DMS53 (cell line): ENCODE results near the gene SLC39A12.
"Not testable (repeated sequence)": the region's sequence is repeated elsewhere in the genome, so short reads cannot be mapped to it uniquely, and the experiment has no call there.

Source experiments
- DNase-seq: peaks from one replicate; lab custom pipeline; 2025; lab: John Stamatoyannopoulos, UW

Gene SLC39A12

GRCh38 chr10:17951868-17952371 is at the start of gene SLC39A12:
Gene SLC39A12, plus strand, starts transcription at chr10:17951918. Its CDS starts 1,359 bp downstream, at chr10:17953277.
- no peak for DNase-seq

DNA sequence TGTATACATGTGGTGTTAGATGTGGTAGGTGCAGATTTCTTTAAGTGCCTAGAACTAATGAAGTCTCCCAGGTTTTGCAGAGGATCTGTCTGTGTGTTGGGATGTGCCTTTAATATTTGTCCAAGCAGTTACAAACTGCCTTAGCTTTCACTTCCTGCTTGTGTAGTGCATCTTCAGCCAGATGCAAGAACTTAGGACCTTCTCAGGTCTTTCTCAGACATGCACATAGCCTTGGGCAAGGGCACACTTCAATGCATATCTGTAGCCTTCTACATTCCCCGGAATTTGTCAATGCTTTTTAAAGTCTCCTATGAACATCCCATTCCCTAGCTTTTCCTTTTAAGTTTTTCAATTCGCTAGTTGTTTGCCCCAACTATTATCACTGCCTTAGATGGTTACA is 47.2 kb upstream of the SLC39A12 start:
- DNase-seq, result peak; percentile 39

- no peak for DNase-seq
Measured at GRCh38 chr10:17905491-17905890, 46.2 kb upstream of the SLC39A12 start.

DNA sequence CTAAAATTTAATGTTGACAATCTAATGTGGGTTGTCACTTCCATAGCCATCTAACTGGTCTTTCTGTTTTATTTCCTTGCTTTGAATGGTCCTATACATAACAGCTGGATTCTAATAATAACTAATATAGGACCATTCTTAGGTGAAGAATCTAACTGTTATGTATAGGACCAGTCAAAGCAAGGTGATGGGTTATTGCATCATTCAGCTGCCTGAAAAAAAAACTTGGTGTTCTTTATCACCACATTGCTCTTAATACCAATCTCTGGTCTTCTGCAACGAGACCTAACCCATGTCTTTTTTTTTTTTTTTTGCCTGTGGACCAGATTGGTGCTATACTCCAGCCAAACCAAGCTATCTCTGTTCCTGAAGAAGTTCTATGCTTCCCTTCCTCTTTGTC is 45.7 kb upstream of the SLC39A12 start:
- no peak for DNase-seq

DNA sequence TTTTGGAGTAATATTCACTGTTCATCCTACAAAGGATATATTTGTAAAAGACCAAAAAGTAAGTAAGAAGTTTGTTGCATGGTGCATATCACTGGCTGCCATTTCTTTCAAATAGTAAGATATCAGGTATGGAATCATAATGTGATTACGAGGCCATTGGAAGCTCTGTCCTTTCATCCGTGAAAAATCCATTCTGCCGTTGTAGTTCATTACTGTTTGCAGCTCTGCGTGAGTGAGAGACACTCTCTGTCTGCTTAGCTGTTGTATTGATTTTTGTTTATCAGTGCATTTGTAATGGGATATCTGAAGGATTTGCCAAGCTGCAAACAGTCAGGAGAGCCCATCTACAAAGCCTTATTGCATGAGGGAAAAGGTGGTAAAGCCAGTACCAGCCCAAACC is 44.1 kb upstream of the SLC39A12 start:
- no peak for DNase-seq

DNA sequence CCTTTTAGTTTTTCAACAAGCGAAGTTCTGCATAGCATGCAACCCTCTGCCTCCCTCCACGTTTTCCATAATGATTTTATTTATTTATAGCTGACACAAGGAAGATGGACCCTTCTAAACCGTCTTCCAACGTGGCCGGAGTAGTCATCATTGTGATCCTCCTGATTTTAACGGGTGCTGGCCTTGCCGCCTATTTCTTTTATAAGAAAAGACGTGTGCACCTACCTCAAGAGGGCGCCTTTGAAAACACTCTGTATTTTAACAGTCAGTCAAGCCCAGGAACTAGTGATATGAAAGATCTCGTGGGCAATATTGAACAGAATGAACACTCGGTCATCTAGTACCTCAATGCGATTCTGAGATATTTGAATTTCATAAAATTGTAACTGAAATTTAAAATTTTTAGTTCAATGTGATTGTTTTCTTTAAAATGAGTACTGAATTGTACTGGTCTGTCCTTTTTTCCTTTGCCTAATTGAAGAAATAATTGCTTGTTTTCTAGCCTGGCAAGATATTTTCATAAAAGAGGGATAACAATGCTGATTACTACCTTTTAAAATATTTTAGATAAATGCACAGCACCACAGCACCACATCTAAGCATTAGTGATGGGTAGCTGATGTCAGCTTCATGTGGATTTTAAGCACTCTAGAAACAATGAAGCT is 41.5 kb upstream of the SLC39A12 start:
- DNase-seq, result peak; percentile 88

- no peak for DNase-seq
Measured at GRCh38 chr10:17912754-17913153, 39.0 kb upstream of the SLC39A12 start.

- no peak for DNase-seq
Measured at GRCh38 chr10:17913604-17914003, 38.1 kb upstream of the SLC39A12 start.

DNA sequence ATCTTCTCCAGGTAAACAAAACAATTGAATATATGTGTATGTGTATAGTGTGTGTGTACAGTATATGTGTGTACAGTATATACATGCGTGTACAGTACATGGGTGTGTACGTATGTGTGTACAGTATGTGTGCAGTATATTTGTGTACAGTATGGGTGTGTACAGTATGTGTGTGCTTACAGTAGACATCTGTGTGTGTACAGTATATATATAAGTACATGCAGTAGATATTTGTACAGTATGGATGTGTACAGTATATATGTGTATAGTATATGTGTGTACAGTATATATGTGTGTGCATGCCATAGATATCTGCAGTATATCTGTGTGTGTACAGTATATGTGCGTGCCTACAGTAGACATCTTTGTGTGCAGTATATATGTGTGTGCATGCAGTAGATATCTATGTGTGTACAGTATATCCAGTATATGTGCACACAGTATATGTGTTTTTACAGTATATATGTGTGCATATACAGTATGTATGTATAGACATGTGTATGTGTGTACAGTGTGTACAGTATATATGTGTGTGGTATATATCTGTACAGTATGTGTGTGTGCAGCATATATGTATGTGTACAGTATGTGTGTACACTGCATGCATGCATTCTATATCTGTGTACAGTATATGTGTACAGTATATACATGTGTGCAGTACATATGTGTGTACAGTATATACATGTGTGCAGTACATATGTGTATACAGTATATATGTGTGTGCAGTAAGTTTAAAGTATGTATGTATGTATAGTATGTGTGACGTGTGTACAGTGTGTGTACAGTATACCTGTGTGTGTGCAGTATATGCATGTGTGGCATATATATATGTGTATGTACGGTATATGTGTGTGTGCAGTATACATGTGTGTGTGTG is 37.3 kb upstream of the SLC39A12 start:
- DNase-seq, result no peak

DNA sequence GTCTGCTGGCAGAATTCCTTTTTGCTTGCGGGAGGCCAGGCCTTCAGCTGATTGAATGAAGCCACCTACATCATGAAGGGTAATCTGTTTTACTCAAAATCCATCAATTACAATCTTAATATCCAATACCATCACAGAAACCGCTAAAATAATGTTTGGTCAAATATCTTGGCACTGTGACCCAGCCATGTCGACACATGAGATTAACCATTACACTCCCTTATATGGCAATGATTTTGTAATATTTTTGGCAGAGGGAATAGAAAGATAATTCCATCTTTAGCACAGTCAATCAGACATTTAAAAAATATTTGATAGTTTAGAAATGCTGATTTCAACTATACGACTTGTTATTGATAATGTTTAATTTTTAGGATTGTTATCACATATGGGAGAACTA is 36.5 kb upstream of the SLC39A12 start:
- no peak for DNase-seq

- DNase-seq, result no peak
Measured at GRCh38 chr10:17918187-17918903, 33.4 kb upstream of the SLC39A12 start.

GRCh38 chr10:17921378-17921777 is 30.3 kb upstream of the SLC39A12 start:
- DNase-seq, result no peak

DNA sequence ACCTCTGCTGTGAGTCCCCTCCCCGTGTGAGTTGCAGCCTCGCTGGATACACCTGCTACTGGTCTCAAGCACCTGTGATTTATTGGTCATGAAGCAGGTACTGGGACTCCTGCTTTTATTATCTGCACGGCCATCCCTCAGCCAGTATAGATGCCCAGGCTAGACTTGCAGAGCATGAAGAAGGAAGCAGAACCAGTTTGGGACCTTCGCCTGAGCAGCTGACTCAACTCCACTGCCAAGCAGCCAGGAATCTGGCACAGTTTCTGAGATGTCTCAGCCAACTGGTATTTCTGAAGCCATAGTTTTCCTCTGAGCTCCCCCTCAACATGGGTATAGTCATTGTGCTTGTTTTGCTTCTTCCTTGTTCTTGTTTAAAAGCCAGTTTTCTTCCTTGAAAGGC is 28.0 kb upstream of the SLC39A12 start:
- peak; percentile 57 for DNase-seq

- peak; percentile 82 for DNase-seq
Measured at GRCh38 chr10:17943033-17943745, 8.5 kb upstream of the SLC39A12 start.

DNA sequence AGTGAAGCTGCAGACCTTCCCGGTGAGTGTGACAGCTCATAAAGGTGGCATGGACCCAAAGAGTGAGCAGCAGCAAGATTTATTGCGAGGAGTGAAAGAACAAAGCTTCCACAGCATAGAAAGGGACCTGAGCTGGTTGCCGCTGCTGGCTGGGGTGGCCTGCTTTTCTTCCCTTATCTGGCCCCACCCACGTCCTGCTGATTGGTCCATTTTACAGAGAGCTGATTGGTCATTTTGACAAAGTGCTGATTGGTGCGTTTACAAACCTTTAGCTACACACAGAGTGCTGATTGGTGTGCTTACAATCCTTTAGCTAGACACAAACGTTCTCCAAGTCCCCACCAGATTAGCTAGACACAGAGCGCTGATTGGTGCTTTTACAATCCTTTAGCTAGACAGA is 1.4 kb upstream of the SLC39A12 start:
- DNase-seq, result not testable (repeated sequence)

- no peak for DNase-seq
Measured at GRCh38 chr10:17950726-17951125, 992 bp upstream of the SLC39A12 start.

DNA sequence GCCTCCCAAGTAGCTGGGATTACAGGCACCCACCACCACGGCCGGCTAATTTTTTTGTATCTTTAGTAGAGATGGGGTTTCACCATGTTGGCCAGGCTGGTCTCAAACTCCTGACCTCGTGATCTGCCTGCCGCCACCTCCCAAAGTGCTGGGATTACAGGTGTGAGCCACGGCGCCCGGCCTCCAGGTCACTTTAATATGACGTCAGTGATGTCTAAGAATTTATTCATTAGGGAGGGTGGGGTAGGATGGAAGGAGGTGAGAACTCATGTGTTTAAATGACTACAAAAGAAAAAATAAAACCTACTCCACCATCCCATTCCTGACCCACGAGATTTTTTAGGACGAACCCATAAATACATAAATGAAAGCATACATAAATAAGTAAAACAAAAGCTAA is 2.7 kb downstream of the SLC39A12 start:
- DNase-seq, result not testable (repeated sequence)

- DNase-seq, result no peak
Measured at GRCh38 chr10:17954861-17955260, 3.1 kb downstream of the SLC39A12 start.

GRCh38 chr10:17958049-17958448 is 6.3 kb downstream of the SLC39A12 start:
- DNase-seq, result no peak

- no peak for DNase-seq
Measured at GRCh38 chr10:17959870-17960269, 8.2 kb downstream of the SLC39A12 start.

GRCh38 chr10:17961551-17962422 is 10.1 kb downstream of the SLC39A12 start:
- DNase-seq, result no peak
